ENCODE results near the gene TEAD2. TPM values are rescaled to one million over a fixed set of nuclear protein-coding genes. Genes with fewer than 3 reads are reported as not detected.
"Not testable (repeated sequence)": the region's sequence is repeated elsewhere in the genome, so short reads cannot be mapped to it uniquely, and the experiment has no call there.

Gene TEAD2
- total RNA-seq, 1 donor from 2014 or later = 31.3 TPM

DNA sequence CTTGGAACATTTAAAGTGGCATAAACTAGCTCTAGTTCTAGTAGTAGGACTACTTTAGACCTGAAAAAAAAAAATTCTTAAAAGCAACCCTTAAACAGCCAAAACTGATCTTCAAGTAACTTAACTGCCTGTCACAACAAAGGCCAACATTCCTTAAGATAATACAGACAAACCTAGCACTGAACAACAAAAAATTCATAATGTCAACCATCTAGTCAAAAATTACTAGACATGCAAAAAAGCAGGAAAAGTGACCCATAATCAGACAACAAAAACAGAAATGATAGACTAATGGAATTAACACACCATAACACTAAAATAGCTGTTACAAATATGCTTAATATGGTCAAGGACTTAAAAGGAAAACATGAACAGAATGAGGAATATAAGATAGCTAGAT lies 43.9 kb downstream of the TEAD2 start:
- no peak overlapping the region for H3K4me3 ChIP-seq (ENCODE audit: low read length in 3 of 3)
- H3K9me3 ChIP-seq (ENCODE audit: control insufficient read depth in 3 of 3, low read length in 3 of 3) = peaks cover 0 to 6% (median 1%) of the 10 kb centered on the region in 3 donors
- H3K9ac ChIP-seq (ENCODE audit: low read depth in 1 of 3, low read length in 3 of 3) = no peak overlapping the region
- no peaks in the 10 kb centered on the region for H3K27me3 ChIP-seq (ENCODE audit: control insufficient read depth in 3 of 3, insufficient read depth in 3 of 3, low read length in 3 of 3)
- no peaks in the 10 kb centered on the region for H3K36me3 ChIP-seq (ENCODE audit: control insufficient read depth in 3 of 3, insufficient read depth in 3 of 3, low read length in 3 of 3)
- H3K27ac ChIP-seq (ENCODE audit: low read depth, low read length) = no peak overlapping the region
- H3K4me1 ChIP-seq (ENCODE audit: control insufficient read depth in 3 of 3, insufficient read depth in 3 of 3, low read length in 3 of 3) = no peaks in the 10 kb centered on the region

DNA sequence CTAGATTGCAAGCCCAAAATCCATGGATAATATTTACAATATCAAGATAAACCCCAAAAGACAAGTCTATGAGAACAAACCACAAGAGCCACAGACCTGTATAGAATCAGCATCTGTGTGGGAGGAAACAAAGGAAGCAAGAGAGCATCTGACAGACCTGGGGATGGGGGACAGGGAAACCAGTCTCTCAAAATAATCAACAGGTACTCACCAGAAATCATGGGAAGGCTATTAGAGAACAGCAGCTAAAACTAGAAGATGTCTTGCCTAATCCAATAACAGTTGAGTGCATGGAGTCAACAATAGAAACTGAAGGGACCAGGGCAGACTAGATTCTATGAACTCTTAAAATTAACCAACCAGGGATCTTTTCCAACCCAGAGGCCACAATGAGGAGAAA lies 45.9 kb downstream of the TEAD2 start:
- peaks cover 0 to 6% (median 1%) of the 10 kb centered on the region in 3 donors for H3K9me3 ChIP-seq (ENCODE audit: control insufficient read depth in 3 of 3, low read length in 3 of 3)
- H3K4me1 ChIP-seq (ENCODE audit: control insufficient read depth in 3 of 3, insufficient read depth in 3 of 3, low read length in 3 of 3) = no peaks in the 10 kb centered on the region
- H3K4me3 ChIP-seq (ENCODE audit: low read length in 3 of 3) = no peak overlapping the region
- H3K27me3 ChIP-seq (ENCODE audit: control insufficient read depth in 3 of 3, insufficient read depth in 3 of 3, low read length in 3 of 3) = no peaks in the 10 kb centered on the region
- no peaks in the 10 kb centered on the region for H3K36me3 ChIP-seq (ENCODE audit: control insufficient read depth in 3 of 3, insufficient read depth in 3 of 3, low read length in 3 of 3)
- H3K27ac ChIP-seq (ENCODE audit: low read depth, low read length) = no peak overlapping the region
- H3K9ac ChIP-seq (ENCODE audit: low read depth in 1 of 3, low read length in 3 of 3) = no peak overlapping the region

DNA sequence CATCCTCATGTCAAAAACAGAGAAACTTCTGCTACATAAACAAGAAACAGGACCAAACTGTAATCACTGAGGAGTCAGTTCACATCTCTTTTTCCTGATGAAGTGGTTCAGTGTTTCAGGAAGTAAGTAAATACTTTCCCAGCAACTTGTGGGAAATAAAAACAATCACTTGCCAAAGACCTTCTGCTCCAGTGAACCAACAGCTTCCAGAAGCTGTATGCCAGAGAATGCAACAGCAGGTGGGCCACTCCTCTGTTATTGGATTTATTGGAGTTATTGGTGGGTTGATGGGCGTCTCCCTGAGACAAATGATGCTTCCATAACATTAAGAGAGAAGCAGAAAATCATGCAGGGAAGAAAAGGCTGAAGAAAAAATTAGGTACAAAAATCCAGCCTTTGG lies 47.1 kb downstream of the TEAD2 start:
- no peaks in the 10 kb centered on the region for H3K36me3 ChIP-seq (ENCODE audit: control insufficient read depth in 3 of 3, insufficient read depth in 3 of 3, low read length in 3 of 3)
- H3K27me3 ChIP-seq (ENCODE audit: control insufficient read depth in 3 of 3, insufficient read depth in 3 of 3, low read length in 3 of 3) = no peaks in the 10 kb centered on the region
- H3K4me3 ChIP-seq (ENCODE audit: low read length in 3 of 3) = no peak overlapping the region
- H3K9me3 ChIP-seq (ENCODE audit: control insufficient read depth in 3 of 3, low read length in 3 of 3) = peaks cover 0 to 6% (median 1%) of the 10 kb centered on the region in 3 donors
- no peaks in the 10 kb centered on the region for H3K4me1 ChIP-seq (ENCODE audit: control insufficient read depth in 3 of 3, insufficient read depth in 3 of 3, low read length in 3 of 3)
- no peak overlapping the region for H3K27ac ChIP-seq (ENCODE audit: low read depth, low read length)
- no peak overlapping the region for H3K9ac ChIP-seq (ENCODE audit: low read depth in 1 of 3, low read length in 3 of 3)

DNA sequence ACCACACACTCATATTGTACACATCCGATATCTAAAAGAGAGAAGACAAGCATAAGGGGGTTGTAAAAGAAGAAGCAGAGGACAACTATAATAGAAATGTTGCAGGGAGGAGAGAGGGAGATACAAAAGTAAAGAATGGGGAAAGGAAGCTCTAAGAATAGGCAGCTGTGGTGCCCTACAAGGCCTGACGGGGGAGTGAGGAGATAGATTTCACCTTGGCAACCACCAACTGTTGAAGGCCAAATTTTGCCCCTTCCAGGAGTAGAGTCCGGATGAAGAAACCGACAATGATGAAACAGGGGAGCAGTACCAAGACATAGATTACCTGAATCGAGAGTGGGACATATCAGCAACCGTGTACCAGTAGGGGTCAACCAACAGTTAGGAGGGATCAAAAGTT lies 53.1 kb downstream of the TEAD2 start:
- H3K36me3 ChIP-seq (ENCODE audit: control insufficient read depth in 3 of 3, insufficient read depth in 3 of 3, low read length in 3 of 3) = no peaks in the 10 kb centered on the region
- no peak overlapping the region for H3K9ac ChIP-seq (ENCODE audit: low read depth in 1 of 3, low read length in 3 of 3)
- H3K4me1 ChIP-seq (ENCODE audit: control insufficient read depth in 3 of 3, insufficient read depth in 3 of 3, low read length in 3 of 3) = no peaks in the 10 kb centered on the region

DNA sequence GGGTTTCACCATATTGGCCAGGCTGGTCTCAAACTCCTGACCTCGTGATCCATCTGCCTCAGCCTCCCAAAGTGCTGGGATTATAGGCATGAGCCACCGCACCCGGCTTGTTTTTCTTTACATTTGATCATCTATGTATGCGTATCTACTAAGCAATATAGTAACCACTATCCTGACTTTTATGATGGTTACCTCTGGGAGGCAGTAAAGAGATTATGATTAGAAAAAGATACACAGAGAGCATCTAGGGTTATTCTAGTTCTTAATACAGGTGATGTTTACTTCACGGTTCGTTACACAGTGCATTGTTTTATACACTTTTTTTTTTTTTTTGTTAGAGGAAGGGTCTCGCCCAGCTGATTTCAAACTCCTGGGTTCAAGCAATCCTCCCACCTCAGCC lies 55.5 kb downstream of the TEAD2 start:
- not testable (repeated sequence) for H3K9me3 ChIP-seq (ENCODE audit: control insufficient read depth in 3 of 3, low read length in 3 of 3); H3K27ac ChIP-seq (ENCODE audit: low read depth, low read length); H3K4me1 ChIP-seq (ENCODE audit: control insufficient read depth in 3 of 3, insufficient read depth in 3 of 3, low read length in 3 of 3); H3K27me3 ChIP-seq (ENCODE audit: control insufficient read depth in 3 of 3, insufficient read depth in 3 of 3, low read length in 3 of 3); H3K4me3 ChIP-seq (ENCODE audit: low read length in 3 of 3); H3K9ac ChIP-seq (ENCODE audit: low read depth in 1 of 3, low read length in 3 of 3); H3K36me3 ChIP-seq (ENCODE audit: control insufficient read depth in 3 of 3, insufficient read depth in 3 of 3, low read length in 3 of 3)

More for the DNA sequence above, 53.1 kb downstream of the TEAD2 start:
- Histone ChIP-seq H3K27ac (ENCODE audit: low read depth, low read length) (no peak overlapping the region), H3K27me3 (ENCODE audit: control insufficient read depth in 3 of 3, insufficient read depth in 3 of 3, low read length in 3 of 3) (no peaks in the 10 kb centered on the region), H3K9me3 (ENCODE audit: control insufficient read depth in 3 of 3, low read length in 3 of 3) (no peaks in the 10 kb centered on the region), H3K4me3 (ENCODE audit: low read length in 3 of 3) (no peak overlapping the region)

DNA sequence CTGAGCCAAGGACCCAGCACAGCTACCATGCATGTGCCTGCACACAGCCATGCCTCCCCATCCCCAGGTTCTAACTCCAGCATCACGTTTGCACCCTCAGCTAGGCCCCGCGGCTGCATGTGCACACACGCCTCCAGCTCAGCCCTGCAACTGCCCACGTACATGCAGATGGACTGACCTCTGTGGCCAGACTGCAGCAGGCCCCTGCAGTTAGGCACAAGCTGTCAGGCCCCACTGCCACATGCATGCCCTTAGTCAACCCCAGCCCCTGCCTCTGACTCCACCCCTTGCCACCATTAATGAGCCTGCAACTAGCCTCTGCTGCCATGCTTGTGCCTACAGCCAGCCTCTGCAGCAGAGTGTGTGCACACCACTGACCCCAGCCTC lies 60.4 kb downstream of the TEAD2 start:
- H3K4me3 ChIP-seq (ENCODE audit: low read length in 3 of 3) = no peak overlapping the region
- H3K36me3 ChIP-seq (ENCODE audit: control insufficient read depth in 3 of 3, insufficient read depth in 3 of 3, low read length in 3 of 3) = no peaks in the 10 kb centered on the region
- H3K4me1 ChIP-seq (ENCODE audit: control insufficient read depth in 3 of 3, insufficient read depth in 3 of 3, low read length in 3 of 3) = peaks cover 0 to 3% (median 0%) of the 10 kb centered on the region in 3 donors
- H3K9me3 ChIP-seq (ENCODE audit: control insufficient read depth in 3 of 3, low read length in 3 of 3) = no peaks in the 10 kb centered on the region
- no peak overlapping the region for H3K27ac ChIP-seq (ENCODE audit: low read depth, low read length)
- H3K9ac ChIP-seq (ENCODE audit: low read depth in 1 of 3, low read length in 3 of 3) = no peak overlapping the region
- H3K27me3 ChIP-seq (ENCODE audit: control insufficient read depth in 3 of 3, insufficient read depth in 3 of 3, low read length in 3 of 3) = peaks cover 0 to 7% (median 0%) of the 10 kb centered on the region in 3 donors

DNA sequence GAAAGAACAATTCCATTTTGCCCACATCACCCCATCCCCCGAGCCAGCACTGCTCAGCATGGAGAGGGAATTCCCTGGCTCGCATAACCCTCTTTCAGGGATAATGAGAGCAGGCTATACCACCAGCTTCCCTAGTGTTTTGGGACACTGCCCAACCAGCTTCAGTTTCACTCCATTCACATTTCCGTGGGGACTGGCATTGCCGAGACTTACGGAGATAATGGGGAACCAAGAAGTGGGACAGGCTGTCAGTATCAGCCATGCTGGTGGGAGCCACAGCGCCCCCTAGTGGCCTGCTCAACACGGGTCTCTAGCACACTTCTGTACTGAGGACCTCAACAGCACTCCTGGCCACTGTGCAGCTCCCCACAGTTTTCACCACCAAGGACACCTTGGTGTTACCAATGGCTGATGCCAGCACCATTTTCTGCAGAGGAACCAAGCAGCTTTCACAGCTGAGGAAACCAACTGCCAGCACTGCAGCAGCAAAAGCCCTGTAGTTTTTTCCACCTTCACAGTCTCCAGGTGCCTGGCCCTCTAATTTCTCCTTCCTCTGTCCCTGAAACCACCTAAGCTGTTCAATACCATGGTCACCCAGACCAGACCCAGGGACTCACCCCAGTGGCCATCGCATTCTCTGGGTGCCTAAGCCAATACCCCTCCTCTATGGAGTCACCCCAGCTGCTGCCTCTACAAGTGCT lies 60.9 kb downstream of the TEAD2 start:
- no peak overlapping the region for H3K9ac ChIP-seq (ENCODE audit: low read depth in 1 of 3, low read length in 3 of 3)
- peaks cover 0 to 7% (median 0%) of the 10 kb centered on the region in 3 donors for H3K27me3 ChIP-seq (ENCODE audit: control insufficient read depth in 3 of 3, insufficient read depth in 3 of 3, low read length in 3 of 3)
- H3K27ac ChIP-seq (ENCODE audit: low read depth, low read length) = no peak overlapping the region
- H3K4me1 ChIP-seq (ENCODE audit: control insufficient read depth in 3 of 3, insufficient read depth in 3 of 3, low read length in 3 of 3) = peaks cover 0 to 3% (median 0%) of the 10 kb centered on the region in 3 donors
- H3K4me3 ChIP-seq (ENCODE audit: low read length in 3 of 3) = peak overlapping the region in 2 of 3 donors; percentile 40 to 49
- no peaks in the 10 kb centered on the region for H3K9me3 ChIP-seq (ENCODE audit: control insufficient read depth in 3 of 3, low read length in 3 of 3)
- no peaks in the 10 kb centered on the region for H3K36me3 ChIP-seq (ENCODE audit: control insufficient read depth in 3 of 3, insufficient read depth in 3 of 3, low read length in 3 of 3)

DNA sequence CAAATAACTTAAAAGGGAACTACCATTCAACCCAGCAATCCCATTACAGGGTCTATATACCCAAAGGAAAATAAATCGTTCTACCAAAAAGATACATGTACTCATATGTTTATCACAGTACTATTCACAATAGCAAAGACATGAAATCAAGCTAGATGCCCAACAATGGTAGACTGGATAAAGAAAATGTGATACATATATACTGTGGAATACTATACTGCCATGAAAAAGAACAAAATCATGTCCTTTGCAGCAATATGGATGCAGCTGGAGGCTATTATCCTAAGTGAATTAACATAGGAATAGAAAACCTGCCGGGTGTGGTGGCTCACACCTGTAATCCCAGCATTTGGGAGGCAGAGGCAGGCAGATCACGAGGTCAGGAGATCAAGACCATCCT lies 63.6 kb downstream of the TEAD2 start:
- not testable (repeated sequence) for H3K27ac ChIP-seq (ENCODE audit: low read depth, low read length); H3K9me3 ChIP-seq (ENCODE audit: control insufficient read depth in 3 of 3, low read length in 3 of 3); H3K27me3 ChIP-seq (ENCODE audit: control insufficient read depth in 3 of 3, insufficient read depth in 3 of 3, low read length in 3 of 3); H3K4me1 ChIP-seq (ENCODE audit: control insufficient read depth in 3 of 3, insufficient read depth in 3 of 3, low read length in 3 of 3); H3K36me3 ChIP-seq (ENCODE audit: control insufficient read depth in 3 of 3, insufficient read depth in 3 of 3, low read length in 3 of 3); H3K4me3 ChIP-seq (ENCODE audit: low read length in 3 of 3); H3K9ac ChIP-seq (ENCODE audit: low read depth in 1 of 3, low read length in 3 of 3)

DNA sequence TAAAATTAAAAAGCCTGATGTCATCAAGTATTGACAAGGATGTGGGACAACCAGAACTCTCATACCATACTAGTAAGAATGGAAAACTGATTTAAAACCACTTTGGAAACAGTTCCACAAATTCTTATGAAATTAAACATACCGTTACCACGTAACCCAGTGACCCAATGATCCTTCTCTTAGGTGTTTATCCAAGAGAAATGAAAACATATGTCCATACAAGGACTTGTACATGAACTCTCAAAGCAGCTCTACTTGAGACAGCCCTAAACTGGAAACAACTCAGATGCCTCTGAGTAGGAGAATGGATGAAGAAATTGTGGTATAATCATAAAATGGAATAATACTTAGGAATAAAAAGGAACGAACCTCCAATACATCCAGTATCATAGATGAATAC lies 64.8 kb downstream of the TEAD2 start:
- no peak overlapping the region for H3K9ac ChIP-seq (ENCODE audit: low read depth in 1 of 3, low read length in 3 of 3)

DNA sequence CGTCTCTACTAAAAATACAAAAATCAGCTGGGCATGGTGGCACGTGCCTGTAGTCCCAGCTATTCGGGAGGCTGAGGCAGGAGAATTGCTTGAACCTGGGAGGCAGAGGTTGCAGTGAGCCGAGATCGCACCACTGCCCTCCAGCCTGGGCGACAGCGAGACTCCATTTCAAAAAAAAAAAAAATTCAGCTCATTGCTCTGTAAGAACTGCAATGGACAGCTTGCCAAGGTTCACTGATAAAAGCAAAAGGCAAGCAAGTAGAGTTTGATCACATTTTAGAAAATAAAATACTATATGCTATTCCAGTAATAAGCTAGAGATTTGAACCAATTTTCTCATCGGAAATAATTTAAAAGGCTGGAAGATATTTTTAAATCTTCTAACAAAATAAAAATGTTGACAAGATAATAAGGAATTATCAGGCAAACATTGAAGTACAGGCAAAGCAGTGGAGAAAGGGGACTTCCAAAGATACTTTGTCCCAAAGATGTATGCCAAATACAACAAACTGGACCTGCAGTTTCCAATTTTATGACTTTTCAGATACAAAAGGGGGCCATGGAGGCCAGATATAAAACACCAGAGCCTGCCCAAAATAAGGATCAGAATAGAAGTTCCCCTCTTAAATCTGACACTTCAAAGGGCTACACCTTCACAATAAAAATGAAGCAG lies 66.9 kb downstream of the TEAD2 start:
- no peak overlapping the region for H3K4me3 ChIP-seq (ENCODE audit: low read length in 3 of 3)

More for the DNA sequence above, 64.8 kb downstream of the TEAD2 start:
- peaks cover 0 to 11% (median 0%) of the 10 kb centered on the region in 3 donors for H3K27me3 ChIP-seq (ENCODE audit: control insufficient read depth in 3 of 3, insufficient read depth in 3 of 3, low read length in 3 of 3)
- no peaks in the 10 kb centered on the region for H3K9me3 ChIP-seq (ENCODE audit: control insufficient read depth in 3 of 3, low read length in 3 of 3)
- H3K36me3 ChIP-seq (ENCODE audit: control insufficient read depth in 3 of 3, insufficient read depth in 3 of 3, low read length in 3 of 3) = no peaks in the 10 kb centered on the region
- H3K4me1 ChIP-seq (ENCODE audit: control insufficient read depth in 3 of 3, insufficient read depth in 3 of 3, low read length in 3 of 3) = peaks cover 0 to 3% (median 0%) of the 10 kb centered on the region in 3 donors
- no peak overlapping the region for H3K4me3 ChIP-seq (ENCODE audit: low read length in 3 of 3)
- H3K27ac ChIP-seq (ENCODE audit: low read depth, low read length) = no peak overlapping the region

More for the DNA sequence above, 66.9 kb downstream of the TEAD2 start:
- H3K4me1 ChIP-seq (ENCODE audit: control insufficient read depth in 3 of 3, insufficient read depth in 3 of 3, low read length in 3 of 3) = no peaks in the 10 kb centered on the region
- H3K9me3 ChIP-seq (ENCODE audit: control insufficient read depth in 3 of 3, low read length in 3 of 3) = no peaks in the 10 kb centered on the region
- H3K36me3 ChIP-seq (ENCODE audit: control insufficient read depth in 3 of 3, insufficient read depth in 3 of 3, low read length in 3 of 3) = no peaks in the 10 kb centered on the region
- H3K9ac ChIP-seq (ENCODE audit: low read depth in 1 of 3, low read length in 3 of 3) = no peak overlapping the region
- H3K27ac ChIP-seq (ENCODE audit: low read depth, low read length) = no peak overlapping the region
- H3K27me3 ChIP-seq (ENCODE audit: control insufficient read depth in 3 of 3, insufficient read depth in 3 of 3, low read length in 3 of 3) = peaks cover 0 to 4% (median 0%) of the 10 kb centered on the region in 3 donors
